ENCODE data around the gene CDHR3.

The CDHR3 gene

DNA sequence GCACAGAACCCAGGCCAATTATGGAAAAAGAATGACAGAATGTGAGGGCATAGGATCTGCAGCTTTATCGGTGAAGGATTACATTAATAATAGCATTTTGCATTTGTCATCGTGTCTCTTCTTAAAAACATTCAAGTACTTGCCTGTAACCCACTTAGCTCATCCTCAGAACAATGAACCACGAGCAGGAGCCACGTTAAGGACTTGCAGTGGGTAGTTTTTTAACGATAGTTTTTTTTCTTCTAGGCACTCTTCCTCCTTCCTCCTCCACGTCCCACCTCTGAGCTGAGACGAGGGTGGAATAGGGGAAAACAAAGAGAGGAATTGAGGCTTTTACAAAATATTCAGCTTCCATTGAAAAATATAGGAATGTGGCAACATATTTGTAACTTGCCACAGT is 27.1 kb downstream of the CDHR3 start:
- no peaks in the 10 kb centered on the region for H3K27me3 ChIP-seq (ENCODE audit: insufficient read depth, low read length, poor library complexity, severe bottlenecking)
- H3K9me2 ChIP-seq (replicated peaks; ENCODE audit: low read depth, low read length), result no peaks in the 10 kb centered on the region
- H3K36me3 ChIP-seq (ENCODE audit: insufficient read depth, low read length), result no peaks in the 10 kb centered on the region
- H2AFZ ChIP-seq (ENCODE audit: low read length), result no peak overlapping the region
- no peak overlapping the region for H3K9ac ChIP-seq (ENCODE audit: low read depth, low read length, poor library complexity, severe bottlenecking)
- H3K4me3 ChIP-seq (ENCODE audit: low read length, poor library complexity, severe bottlenecking), result no peak overlapping the region
- H4K20me1 ChIP-seq (ENCODE audit: insufficient read depth, low read length, poor library complexity, severe bottlenecking), result no peaks in the 10 kb centered on the region
- H3K79me2 ChIP-seq (ENCODE audit: insufficient read depth, low read length), result no peaks in the 10 kb centered on the region
- H3K4me1 ChIP-seq (ENCODE audit: insufficient read depth, low read length, poor library complexity, severe bottlenecking), result peaks cover 8% of the 10 kb centered on the region
- H3F3A ChIP-seq (ENCODE audit: low read depth), result peaks cover 5% of the 10 kb centered on the region; the same call in 1 of the 2 replicates
- no peak overlapping the region for H3K4me2 ChIP-seq (ENCODE audit: low read depth, low read length, poor library complexity, severe bottlenecking)
- no peaks in the 10 kb centered on the region for H3K9me3 ChIP-seq (ENCODE audit: insufficient read depth, low read depth, low read length)
- TF ChIP-seq, protein P1, sequence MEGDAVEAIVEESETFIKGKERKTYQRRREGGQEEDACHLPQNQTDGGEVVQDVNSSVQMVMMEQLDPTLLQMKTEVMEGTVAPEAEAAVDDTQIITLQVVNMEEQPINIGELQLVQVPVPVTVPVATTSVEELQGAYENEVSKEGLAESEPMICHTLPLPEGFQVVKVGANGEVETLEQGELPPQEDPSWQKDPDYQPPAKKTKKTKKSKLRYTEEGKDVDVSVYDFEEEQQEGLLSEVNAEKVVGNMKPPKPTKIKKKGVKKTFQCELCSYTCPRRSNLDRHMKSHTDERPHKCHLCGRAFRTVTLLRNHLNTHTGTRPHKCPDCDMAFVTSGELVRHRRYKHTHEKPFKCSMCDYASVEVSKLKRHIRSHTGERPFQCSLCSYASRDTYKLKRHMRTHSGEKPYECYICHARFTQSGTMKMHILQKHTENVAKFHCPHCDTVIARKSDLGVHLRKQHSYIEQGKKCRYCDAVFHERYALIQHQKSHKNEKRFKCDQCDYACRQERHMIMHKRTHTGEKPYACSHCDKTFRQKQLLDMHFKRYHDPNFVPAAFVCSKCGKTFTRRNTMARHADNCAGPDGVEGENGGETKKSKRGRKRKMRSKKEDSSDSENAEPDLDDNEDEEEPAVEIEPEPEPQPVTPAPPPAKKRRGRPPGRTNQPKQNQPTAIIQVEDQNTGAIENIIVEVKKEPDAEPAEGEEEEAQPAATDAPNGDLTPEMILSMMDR (conservative IDR thresholded peaks at IDR 0.05; ENCODE audit: low read length), result no peak
- no peak for TF ChIP-seq EZH2phosphoT487 (IDR thresholded peaks at IDR 0.05; ENCODE audit: borderline replicate concordance)

DNA sequence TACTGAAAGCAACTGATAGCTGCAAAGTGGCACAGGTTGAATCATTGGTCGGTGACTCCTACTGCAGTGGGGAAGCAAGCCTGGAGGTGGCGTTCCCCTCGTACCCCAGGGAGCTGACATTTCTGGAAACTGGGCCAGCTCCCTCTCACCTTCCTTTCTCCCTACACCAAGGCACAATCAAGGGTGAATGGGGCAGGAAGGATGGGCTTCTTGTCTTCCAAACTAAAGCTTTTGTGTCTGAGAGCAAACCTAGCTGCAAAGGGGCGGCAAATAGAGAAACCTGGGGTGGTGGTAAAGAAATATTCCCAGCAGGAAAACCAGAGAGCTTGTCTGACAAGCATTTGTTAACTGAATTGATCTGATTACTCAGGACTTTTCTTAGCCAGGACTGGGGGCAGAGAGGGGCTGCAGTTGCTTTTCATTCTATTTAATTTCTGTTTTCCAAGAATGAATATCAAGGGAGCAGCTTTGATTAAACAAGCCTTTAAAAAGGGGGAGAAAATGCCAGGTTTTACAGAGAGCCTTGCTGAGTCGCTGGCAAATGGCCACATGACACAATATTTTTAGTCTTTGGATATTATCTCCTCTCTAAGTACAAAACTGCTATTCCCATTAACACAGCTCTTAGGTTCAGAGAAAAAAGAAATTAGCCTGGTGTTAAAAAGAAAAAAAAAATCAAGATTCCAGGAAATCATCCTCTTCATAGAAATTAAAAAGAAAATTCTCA is 27.8 kb downstream of the CDHR3 start:
- Histone ChIP-seq H3K9me3 (ENCODE audit: insufficient read depth, low read depth, low read length) (no peaks in the 10 kb centered on the region), H3K4me2 (ENCODE audit: low read depth, low read length, poor library complexity, severe bottlenecking) (no peak overlapping the region), H3K27me3 (ENCODE audit: insufficient read depth, low read length, poor library complexity, severe bottlenecking) (no peaks in the 10 kb centered on the region), H3K4me3 (ENCODE audit: low read length, poor library complexity, severe bottlenecking) (no peak overlapping the region), H3K36me3 (ENCODE audit: insufficient read depth, low read length) (no peaks in the 10 kb centered on the region), H3F3A (ENCODE audit: low read depth) (peaks cover 5% of the 10 kb centered on the region; the same call in 1 of the 2 replicates), H2AFZ (ENCODE audit: low read length) (no peak overlapping the region), H3K4me1 (ENCODE audit: insufficient read depth, low read length, poor library complexity, severe bottlenecking) (peaks cover 8% of the 10 kb centered on the region), H3K9ac (ENCODE audit: low read depth, low read length, poor library complexity, severe bottlenecking) (no peak overlapping the region), H3K79me2 (ENCODE audit: insufficient read depth, low read length) (no peaks in the 10 kb centered on the region), H4K20me1 (ENCODE audit: insufficient read depth, low read length, poor library complexity, severe bottlenecking) (no peaks in the 10 kb centered on the region), H3K9me2 (replicated peaks; ENCODE audit: low read depth, low read length) (no peaks in the 10 kb centered on the region)
- TF ChIP-seq, protein P1 (conservative IDR thresholded peaks at IDR 0.05; ENCODE audit: low read length), result no peak
- no peak for TF ChIP-seq EZH2phosphoT487 (IDR thresholded peaks at IDR 0.05; ENCODE audit: borderline replicate concordance)

DNA sequence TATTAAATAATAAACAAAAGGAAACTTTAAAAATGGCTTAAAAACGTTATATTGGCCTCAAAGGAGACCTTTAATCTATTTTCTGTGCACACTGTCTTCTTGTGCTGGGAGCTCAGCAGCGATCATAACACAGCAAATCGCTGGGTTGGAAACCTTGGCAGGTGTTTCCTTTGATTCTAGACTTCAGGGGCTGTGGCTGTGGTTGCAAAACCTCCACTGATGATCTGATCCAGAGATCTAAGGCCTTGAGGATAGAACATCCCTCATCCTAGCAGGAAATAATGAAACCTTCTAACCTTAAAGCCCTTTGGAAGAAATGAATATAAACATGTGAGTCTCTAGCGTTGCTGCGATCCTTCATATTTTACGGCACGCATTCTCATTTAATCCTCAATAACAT is 29.8 kb downstream of the CDHR3 start:
- Histone ChIP-seq H2AFZ (ENCODE audit: low read length) (no peak overlapping the region), H3F3A (ENCODE audit: low read depth) (peaks cover 5% of the 10 kb centered on the region; the same call in 1 of the 2 replicates), H4K20me1 (ENCODE audit: insufficient read depth, low read length, poor library complexity, severe bottlenecking) (no peaks in the 10 kb centered on the region), H3K79me2 (ENCODE audit: insufficient read depth, low read length) (no peaks in the 10 kb centered on the region), H3K9me2 (replicated peaks; ENCODE audit: low read depth, low read length) (no peaks in the 10 kb centered on the region), H3K36me3 (ENCODE audit: insufficient read depth, low read length) (no peaks in the 10 kb centered on the region), H3K4me1 (ENCODE audit: insufficient read depth, low read length, poor library complexity, severe bottlenecking) (peaks cover 8% of the 10 kb centered on the region), H3K4me3 (ENCODE audit: low read length, poor library complexity, severe bottlenecking) (peak overlapping the region; percentile 2), H3K4me2 (ENCODE audit: low read depth, low read length, poor library complexity, severe bottlenecking) (peak overlapping the region; percentile 44), H3K27me3 (ENCODE audit: insufficient read depth, low read length, poor library complexity, severe bottlenecking) (no peaks in the 10 kb centered on the region), H3K9me3 (ENCODE audit: insufficient read depth, low read depth, low read length) (no peaks in the 10 kb centered on the region), H3K9ac (ENCODE audit: low read depth, low read length, poor library complexity, severe bottlenecking) (no peak overlapping the region)
- TF ChIP-seq, protein P1 (conservative IDR thresholded peaks at IDR 0.05; ENCODE audit: low read length), result no peak
- TF ChIP-seq EZH2phosphoT487 (IDR thresholded peaks at IDR 0.05; ENCODE audit: borderline replicate concordance), result no peak

Data from Loucy (cell line).